ELF-1 (cell line): ENCODE results near the gene POLD3.

Experiments
- DNase-seq: peaks from one replicate; pipeline ENCODE4 v3.0.0-alpha.2; 2016; ENCODE audit warnings: low read depth, low spot score

POLD3 gene, protein sequence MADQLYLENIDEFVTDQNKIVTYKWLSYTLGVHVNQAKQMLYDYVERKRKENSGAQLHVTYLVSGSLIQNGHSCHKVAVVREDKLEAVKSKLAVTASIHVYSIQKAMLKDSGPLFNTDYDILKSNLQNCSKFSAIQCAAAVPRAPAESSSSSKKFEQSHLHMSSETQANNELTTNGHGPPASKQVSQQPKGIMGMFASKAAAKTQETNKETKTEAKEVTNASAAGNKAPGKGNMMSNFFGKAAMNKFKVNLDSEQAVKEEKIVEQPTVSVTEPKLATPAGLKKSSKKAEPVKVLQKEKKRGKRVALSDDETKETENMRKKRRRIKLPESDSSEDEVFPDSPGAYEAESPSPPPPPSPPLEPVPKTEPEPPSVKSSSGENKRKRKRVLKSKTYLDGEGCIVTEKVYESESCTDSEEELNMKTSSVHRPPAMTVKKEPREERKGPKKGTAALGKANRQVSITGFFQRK

DNA sequence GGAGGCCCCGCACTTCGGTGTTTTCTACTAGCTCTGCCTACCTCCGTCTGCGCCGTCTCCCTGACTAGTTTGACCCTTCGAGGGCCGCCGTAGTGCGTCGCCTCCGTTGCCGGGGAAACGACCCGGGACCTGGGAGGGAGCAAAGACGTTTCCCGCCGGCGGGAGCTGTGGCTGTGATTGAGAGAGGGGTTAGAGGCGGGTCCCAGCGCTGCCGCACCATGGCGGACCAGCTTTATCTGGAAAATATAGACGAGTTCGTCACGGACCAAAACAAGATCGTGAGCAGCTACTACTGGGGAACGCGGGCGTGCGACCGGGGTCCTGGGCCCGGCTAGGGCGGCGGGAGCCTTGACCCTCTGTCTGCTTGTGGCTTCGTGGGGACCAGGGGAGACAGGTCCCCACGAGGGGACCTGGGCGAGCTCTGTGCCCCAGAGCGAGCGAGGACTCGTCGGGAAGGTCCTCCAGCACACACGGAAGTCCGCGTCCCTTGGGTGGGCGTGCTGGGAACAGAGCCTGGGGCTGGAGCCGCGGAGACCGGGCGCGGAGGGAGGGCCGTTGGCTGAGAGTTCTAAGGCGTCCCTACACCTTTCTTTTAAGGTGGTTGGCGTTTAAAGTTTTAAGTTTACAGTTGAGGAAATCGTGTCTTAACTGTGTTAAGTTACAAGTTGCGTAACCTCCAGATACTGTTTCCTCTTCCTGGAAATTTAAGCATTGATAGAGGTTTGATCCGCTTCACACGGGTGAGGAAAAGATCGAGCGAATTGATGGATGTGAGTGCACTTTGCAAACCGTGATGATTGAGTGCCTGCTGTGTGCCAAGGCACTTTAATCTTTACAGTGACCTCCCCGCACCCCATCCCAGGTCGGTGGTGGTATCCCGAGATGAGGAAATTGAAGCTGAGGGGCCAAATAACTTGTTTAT is at the start of gene POLD3:
POLD3 (plus strand) TSS at position 142 of the 922 bp plus-strand sequence; CDS start at position 219, 77 bp downstream.
- peak; percentile 95 for DNase-seq

GRCh38 chr11:74543991-74544390 is 48.4 kb upstream of the POLD3 start:
- no peak for DNase-seq

DNA sequence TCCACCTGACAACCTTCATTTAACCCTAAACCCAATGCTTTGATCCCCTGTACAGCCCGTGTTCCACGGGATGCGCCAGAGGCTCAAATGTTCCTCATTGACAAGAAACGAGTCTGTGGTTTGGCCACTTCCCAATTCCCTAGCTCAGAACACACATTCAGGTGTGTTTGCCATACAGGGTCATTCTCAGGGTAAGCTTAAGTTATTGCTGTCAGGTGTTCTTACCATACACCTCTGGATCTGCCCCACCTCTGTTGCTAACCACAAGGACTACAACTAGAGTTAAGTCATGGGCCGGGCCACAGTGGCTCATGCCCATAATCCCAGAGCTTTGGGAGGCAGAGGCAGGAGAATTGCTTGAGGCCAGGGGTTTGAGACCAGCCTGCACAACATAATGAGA is 45.6 kb upstream of the POLD3 start:
- DNase-seq, result no peak

- no peak for DNase-seq
These were observed 41.2 kb upstream of the POLD3 start for GRCh38 chr11:74550991-74551753.

DNA sequence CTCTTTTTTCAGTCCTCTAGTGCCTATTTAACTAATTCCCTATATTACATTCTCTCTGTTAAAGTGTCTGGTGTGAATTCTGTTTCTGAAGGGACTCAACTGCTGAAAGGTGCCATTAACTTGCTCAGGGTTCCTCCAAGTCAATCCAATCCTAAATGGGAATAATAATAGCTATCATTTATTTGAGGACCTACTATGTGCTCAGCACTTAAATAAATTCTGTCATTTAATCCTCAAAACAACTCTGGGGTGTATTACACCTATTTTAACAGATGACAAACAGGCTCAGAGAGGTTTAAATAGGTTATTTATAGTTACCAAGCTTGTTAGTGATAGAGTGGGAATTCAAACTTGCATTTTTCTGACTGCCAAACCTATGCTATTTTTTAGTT is 40.6 kb upstream of the POLD3 start:
- DNase-seq, result no peak

GRCh38 chr11:74557526-74557925 is 34.9 kb upstream of the POLD3 start:
- no peak for DNase-seq

DNA sequence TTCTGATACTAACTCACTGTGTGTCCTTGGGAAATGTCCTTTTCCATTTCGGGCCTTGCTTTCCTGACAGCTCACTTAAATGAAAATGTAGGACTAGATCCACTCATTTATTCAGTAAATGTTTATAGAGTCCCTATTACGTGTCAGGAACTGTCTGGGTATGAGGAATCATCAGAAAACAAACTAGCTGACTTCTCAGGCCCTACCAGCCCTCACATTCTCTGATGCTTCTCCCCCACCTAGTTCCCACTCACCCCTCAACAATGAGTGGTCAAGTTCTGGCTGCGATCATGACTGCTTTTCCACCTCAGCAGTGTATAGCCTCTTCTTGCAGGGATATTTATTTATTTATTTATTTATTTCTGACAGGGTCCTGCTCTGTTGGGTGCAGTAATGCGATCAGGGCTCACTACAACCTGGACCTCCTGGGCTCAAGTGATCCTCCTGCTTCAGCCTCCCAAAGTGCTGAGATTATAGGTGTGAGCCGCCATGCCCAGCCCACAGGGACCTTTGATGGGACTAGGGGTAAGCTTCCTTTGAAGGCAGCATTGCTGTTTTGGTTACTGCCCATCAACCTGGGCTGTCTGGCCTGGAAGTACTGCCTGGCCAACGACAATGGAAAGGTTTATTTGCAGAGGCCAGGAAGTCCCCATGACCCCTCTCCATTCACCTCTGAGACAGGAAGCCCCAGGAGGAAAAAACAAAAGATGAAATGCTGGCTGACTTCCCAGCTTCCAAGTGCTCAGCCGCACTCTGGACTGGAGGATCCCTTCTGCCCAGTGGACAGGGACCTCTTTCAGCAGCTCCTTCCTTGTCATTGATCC is 33.1 kb upstream of the POLD3 start:
- no peak for DNase-seq

- DNase-seq, result no peak
These were observed 32.5 kb upstream of the POLD3 start for GRCh38 chr11:74559934-74560309.

DNA sequence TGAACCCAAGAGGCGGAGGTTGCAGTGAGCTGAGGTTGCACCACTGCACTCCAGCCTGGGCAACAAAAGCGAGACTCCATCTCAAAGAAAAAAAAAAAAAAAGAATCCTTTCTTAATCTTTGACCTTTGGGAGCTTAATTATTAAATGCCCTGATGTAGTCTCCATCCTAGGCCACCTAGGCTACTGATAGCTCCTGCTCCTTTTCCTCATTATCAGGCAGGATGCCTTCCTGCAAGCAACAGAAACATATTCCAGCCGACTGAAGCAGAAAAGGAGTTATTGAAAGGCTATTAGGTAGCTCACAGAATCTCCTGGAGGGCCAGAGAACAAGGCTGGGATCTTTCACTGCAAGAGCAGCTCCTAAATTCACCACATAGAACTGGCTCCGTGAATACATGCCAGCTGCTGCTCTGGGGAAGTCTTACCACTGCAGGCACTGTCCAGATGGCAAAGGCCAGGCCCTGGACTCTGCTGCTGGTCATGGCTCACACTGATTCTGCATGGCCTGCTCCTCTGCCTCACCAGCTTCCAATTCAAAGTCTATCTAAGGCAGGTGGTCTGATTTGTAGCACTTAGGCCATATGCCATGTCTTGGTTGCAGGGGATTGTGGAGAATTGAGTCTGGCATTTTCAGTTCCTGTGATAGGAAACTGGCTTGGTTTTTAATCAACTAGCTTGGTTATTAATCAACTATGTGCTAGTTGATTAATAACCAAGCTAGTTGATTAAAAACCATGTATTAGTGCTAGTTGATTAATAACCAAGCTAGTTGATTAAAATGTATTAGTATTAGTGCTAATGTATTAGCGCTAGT is 26.0 kb upstream of the POLD3 start:
- no peak for DNase-seq

GRCh38 chr11:74568028-74568427 is 24.4 kb upstream of the POLD3 start:
- no peak for DNase-seq

DNA sequence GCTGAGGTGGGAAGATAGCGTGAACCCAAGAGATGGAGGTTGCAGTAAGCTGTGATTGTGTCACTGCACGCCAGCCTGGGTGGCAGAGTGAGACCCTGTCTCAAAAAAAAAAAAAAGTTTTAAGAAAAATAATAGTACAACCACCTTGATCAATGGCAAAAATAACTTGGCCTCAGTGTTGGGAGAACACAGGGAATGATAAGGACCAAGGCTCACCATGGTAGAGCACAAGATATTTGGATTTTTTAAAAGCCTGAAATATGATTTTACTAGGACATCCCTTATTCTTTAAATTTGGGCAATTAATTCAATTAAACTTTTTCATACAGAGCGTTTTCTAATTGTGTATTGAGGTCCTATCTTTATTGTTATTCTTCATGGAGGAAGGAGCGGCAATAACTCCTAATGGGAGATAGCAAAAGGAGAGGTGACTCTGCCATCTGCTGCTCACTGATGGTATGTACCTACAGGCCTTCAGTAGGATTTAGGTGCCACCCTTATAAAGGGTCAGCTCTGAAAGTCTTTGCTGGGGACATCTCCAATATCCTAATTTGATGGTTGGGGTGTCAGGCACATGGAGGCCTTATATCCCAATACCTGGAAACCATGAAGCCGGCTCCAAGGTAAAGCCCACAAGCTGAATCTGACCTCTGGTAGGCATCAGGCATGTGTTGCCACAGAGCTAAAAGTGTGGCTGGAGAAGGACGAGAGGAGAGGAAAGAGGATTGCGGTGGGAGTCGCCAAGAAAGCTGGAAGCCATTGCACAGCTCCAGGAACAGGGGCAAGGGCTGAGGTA is 21.9 kb upstream of the POLD3 start:
- peak; percentile 51 for DNase-seq

DNA sequence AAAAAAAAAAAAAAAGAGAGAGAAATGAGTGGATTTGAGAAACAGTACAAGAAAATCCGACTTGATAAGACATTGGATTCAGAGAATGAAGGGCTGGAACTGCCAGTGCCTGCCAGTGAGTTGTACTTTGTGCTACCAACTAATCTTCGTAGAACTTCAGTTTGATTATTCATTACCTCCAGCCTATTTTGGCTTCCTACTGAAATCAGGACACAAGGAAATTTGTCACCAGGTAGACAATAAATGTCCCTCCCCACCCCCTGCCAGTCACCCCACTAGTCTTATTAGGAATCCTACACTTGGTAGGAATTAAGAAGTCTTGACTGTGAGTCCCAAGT is 21.4 kb upstream of the POLD3 start:
- DNase-seq, result no peak

DNA sequence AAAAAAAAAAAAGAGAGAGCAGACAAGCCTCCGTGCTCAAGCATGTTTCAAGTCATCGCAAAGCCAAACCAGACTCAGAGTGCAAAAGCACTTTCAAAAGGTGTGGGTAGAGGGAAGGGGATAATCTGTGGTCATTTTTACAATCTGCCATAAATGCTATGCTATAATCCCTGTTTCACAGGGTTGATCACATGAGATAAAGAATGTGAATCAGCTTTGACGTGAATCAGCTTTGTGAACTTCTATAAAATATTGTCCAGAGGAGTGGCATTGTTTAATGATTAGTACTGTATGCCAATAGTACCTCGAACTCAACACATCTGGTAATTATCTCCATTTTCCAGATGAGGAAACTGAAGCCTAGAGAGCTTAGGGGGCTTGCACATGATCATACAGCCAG is 20.0 kb upstream of the POLD3 start:
- DNase-seq, result no peak

DNA sequence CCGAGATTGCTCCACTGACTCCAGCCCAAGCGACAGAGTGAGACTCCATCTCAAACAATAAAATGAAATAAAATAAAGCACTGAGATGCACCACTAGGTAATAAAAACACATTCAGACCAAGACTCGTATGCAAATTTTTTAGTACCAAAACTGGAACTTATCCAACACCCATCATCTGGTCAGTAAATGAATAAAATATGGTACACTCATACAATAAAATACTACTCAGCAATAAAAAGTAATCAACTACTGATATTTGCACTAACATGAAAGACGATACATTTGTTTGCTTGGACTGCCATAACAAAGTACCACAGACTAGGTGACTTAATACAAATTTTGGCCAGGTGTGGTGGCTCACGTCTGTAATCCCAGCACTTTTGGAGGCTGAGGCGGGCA is 17.8 kb upstream of the POLD3 start:
- no peak for DNase-seq

DNA sequence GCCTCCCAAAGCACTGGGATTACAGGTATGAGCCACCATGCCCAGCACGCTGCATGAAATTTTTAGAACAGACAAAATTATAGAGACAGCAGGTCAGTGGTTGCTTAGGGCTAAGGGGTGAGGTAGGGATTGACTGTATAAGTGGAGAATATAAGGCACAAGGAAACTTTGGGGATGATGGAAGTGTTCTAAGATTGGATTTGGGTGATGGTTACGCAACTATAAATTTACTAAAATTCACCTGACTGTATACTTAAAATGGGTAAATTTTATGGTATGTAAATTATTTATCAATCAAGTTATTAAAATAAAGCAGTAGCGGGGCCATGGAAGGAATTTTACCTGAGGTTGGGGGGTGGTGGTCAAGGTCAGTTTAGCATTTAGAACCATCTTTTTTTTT is 16.4 kb upstream of the POLD3 start:
- no peak for DNase-seq

- DNase-seq, result no peak
These were observed 15.2 kb upstream of the POLD3 start for GRCh38 chr11:74577181-74577580.

DNA sequence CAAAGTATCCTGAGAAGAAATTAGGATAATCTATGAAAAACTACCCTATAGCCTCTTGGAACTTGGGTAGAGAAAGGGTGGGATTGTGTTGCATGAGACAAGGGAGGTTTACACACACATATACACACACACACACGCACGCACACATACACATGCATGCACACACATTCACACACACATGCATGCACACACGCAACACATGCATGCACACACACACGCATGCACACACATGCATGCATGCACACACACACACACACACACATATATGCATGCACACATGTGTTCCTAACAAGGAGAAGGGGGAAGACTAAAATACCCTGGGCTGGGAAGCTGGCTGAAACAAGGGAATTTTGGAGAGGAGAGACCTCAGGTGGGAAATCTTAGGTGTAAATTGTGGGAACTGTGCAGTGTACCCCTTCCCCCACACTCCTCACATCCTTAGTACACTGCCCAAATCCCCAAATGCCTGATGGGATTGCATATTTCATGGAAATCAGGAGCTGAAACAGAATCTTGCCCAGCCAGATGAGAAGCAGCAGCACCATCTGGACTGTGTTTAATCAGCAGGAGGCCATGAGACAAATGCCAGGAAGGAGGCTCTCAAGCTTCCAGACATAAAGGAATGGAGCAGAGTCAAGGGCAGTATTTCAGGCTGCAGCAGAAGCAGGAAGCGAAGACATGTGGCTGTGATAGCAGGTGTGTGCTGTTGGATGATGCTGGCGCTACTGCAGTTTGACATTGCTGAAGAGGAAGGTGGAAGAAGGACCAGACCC is 14.6 kb upstream of the POLD3 start:
- no peak for DNase-seq

- peak; percentile 53 for DNase-seq
These were observed 12.7 kb upstream of the POLD3 start for GRCh38 chr11:74579577-74580270.
